ENCODE measurements around the gene SNCAIP.
"Not testable (repeated sequence)": the region's sequence is repeated elsewhere in the genome, so short reads cannot be mapped to it uniquely, and the experiment has no call there.

SNCAIP gene

GRCh38 chr5:122314036-122314435 is 2.0 kb downstream of the SNCAIP start:
- no peak for DNase-seq

DNA sequence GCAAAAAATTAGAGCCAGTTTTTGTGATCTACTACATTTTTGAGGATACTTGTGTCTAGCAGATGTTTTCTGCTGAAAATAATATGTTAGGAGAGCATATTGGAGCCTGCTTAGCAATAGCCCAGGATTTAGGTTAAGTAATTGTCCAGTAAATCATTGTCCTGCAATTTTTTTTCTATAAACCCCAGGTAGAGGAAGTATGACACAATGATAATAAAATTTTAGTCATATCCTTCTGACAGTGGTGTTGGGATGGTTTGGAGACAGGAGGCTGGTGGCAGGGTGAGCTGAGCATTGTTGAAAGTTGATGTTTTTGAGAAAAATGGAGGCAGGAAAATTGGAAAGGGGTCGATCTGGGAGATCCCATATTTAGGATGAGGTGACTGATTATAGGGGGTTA is 3.5 kb downstream of the SNCAIP start:
- no peak for DNase-seq

- DNase-seq, result no peak
Observed at GRCh38 chr5:122316656-122317055, 4.6 kb downstream of the SNCAIP start.

- DNase-seq, result no peak
Observed at GRCh38 chr5:122319897-122320296, 7.9 kb downstream of the SNCAIP start.

GRCh38 chr5:122321921-122322320 is 9.9 kb downstream of the SNCAIP start:
- no peak for DNase-seq

- DNase-seq, result no peak
Observed at GRCh38 chr5:122322801-122323548, 10.9 kb downstream of the SNCAIP start.

- no peak for DNase-seq
Observed at GRCh38 chr5:122323738-122324137, 11.7 kb downstream of the SNCAIP start.

DNA sequence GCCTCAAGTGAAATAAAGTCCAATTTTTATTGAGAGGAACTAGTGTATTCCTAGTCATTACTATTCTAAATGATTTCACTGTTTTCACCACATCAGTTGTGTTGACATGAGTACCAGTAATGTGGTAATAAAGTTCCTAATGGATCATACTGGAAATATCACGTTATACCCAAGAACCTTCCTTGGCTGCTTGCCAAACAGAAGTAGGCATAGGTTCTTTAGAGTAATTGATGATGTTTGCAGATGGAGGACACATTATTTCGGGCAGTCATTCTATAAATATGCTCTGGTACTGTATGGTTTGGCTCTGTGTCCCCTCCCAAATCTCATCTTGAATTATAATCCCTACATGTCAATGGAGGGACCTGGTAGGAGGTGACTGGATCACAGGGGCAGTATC is 15.1 kb downstream of the SNCAIP start:
- no peak for DNase-seq

DNA sequence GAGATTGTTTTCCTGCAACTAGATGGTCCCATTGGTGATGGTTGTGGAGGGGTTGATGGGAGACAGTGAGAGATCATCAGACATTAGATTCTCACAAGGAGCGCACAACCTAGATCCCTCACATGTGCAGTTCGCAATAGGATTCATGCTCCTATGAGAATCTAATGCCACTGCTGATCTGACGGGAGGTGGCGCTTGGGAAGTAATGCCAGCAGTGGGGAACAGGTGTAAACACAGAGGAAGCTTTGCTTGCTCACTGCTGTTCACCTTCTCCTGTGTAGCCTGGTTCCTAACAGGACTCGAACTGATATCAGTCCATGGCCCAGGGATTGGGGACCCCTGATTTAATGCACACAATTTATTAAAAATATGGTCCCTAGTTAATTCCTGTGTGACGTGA is 18.8 kb downstream of the SNCAIP start:
- no peak for DNase-seq

DNA sequence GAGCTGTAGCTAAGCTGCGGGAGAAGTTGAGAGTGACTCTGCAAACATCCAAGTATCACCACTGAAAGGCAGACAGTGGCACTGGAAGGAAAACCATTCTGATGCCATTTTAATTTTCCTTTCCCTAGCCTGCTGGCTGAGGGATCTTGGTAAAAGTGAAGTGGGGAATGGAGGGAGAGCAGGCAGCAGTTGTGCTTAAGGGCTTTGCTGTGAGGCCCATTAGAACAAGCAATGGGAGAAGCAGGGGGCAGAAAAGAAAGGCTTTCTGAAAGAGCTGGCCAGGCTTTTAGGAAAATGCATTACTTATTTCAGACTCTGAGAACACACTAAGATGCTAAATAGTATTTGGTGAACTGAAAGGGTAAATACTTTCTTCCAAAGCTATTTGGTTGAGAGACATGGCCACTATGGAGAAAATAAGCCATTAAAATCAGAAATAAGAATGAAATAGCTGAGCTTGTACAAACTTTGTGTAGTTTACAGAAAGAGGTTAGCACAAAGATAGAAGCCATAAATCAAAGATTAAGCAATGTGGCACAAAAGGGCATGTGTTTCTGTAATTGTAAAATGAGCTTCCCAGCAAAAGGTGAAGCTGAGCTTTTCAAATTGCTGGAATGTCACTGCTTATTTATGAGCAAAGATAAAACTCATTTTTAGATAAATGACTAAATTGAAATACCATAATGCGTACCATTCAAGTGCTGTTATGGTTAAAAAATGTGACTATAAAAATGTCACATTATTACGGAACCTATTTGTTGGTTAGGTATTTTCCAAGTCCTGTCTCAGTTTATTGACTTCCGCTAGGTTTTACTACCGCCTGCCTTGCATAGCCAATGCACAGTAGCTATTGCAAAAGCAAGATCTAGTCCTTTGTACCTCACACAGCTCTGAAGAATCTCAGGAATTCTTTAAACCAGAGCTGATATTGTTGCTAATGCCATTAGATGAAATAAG is 20.8 kb downstream of the SNCAIP start:
- DNase-seq, result no peak

DNA sequence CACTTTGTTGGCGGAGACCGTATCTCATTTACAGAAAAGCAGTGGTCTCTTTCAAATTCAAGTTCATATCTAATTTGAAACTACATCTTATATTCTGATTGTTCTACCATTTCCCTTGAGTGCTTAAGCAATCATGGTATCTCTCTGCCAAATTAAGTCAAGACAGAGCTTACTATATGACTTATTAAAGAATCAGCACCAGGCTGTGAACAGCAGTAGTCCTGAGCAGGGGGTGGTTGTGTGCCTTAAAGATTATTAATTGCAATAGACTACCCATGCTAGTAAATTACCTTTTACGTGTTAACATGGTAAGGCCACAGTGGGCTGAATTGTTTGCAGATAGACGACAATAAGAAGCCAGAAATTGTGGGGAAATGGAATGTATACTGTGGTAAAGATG is 21.5 kb downstream of the SNCAIP start:
- DNase-seq, result no peak

GRCh38 chr5:122339591-122339990 is 27.6 kb downstream of the SNCAIP start:
- DNase-seq, result no peak

DNA sequence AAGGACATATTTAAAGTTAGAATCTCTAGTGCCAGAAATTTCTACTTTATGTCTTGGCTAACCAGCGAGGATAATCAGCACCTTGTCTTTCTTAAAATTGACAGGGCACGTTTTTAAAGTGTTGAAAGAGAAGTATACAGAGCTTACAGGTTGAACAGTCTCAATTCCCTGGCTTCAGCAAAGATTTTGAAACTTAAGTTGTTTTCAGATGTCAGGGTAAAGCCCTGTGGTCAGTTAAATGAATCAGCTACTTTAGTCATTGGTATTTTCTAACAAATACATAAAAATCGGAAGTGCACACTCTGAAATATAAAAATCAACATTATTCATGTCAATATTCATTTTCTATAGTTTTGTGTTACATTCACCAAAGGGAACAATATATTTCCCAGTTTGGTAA is 29.1 kb downstream of the SNCAIP start:
- no peak for DNase-seq

DNA sequence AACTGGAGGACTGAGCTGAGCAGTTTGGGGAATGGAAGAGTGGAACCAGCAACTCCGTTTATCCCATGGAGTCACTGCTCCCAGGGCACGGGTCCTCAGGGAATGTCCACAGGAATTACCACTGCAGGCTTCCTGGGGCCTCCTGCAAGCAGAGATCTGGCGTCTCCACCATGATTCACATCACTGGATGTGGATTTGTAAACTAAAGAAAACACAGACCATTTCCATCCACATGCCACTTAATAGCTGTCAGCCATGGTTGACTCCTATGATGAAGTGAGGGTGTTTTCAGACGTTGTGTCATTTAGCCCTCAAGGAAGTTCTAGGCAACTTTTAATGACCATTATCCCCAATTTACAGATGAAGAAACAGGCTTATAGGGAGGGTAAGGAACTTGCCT is 30.2 kb downstream of the SNCAIP start:
- DNase-seq, result no peak

- no peak for DNase-seq
Observed at GRCh38 chr5:122346897-122347581, 35.0 kb downstream of the SNCAIP start.

- no peak for DNase-seq
Observed at GRCh38 chr5:122350496-122350895, 38.5 kb downstream of the SNCAIP start.

- DNase-seq, result no peak
Observed at GRCh38 chr5:122351416-122352157, 39.5 kb downstream of the SNCAIP start.

DNA sequence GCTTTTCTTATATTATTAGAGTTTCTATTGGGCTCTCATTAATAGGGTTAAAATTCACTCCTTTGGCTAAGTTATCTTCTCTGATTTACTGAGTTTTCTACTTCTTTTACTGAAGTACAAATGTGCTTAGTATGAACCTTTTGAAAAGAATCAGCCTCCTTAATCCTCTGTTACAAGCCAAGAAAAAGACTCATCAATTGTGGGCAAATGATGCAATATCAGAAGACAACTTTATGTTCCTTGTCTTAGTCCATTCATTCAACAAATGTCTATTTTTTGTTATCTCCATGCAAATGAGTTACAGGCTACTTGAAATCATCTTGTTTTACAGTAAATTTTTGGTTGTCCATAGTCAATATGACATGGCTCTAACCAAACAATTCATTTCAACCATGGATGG is 40.3 kb downstream of the SNCAIP start:
- DNase-seq, result no peak

- not testable (repeated sequence) for DNase-seq
Observed at GRCh38 chr5:122353361-122353760, 41.3 kb downstream of the SNCAIP start.

GRCh38 chr5:122354293-122354692 is 42.3 kb downstream of the SNCAIP start:
- no peak for DNase-seq

DNA sequence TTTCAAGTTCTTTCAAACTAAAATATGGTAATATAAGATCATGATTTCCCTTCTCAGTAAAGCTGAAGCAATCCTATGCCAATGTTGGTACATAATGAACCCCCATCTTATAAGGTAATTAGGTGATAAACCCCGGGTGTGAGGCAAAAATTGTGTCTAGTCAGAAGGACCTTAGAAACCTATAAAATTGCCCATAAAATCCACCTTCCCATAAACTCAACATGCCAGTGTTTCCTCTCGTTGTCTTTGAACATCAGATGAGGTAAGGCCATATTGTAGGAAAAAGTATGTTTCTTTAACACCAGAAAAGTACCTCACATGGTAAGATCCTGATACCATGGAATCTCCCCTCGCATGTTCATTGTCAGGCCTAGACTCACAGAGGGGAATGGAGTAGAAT is 43.3 kb downstream of the SNCAIP start:
- DNase-seq, result no peak

DNA sequence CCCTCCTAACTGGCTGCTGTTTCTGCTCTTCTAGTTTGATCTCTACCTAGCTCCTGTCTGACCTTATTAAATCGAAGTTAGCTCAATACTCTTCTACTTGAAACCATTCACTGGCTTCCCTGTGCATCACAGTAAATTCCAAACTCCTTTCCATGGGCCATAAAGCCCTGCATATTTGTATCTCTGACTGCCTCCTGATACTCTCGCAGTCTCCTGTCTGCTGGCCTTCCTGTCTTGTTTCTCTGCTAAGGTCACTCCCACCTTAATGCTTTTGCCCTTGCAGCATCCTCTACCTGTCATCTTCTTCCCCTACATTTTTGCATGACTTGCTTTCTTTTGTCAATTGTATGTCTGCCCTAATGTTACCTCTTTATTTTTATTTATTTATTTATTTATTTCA is 44.8 kb downstream of the SNCAIP start:
- DNase-seq, result no peak

All from right kidney (tissue), 1 donor.